Measurements from ENCODE around the gene BLNK.

Gene BLNK

GRCh38 chr10:96259150-96259549 lies 12.2 kb downstream of the BLNK start:
- H3K23ac ChIP-seq (ENCODE audit: low read length in 2 of 2): no peak overlapping the region
- no peak overlapping the region for H3K4me2 ChIP-seq (ENCODE audit: low read length, poor library complexity, severe bottlenecking)
- H2BK15ac ChIP-seq (ENCODE audit: low read depth, poor library complexity, severe bottlenecking): no peak overlapping the region
- no peak overlapping the region for H3K4ac ChIP-seq (ENCODE audit: low read depth in 1 of 2, low read length in 2 of 2)
- no peak overlapping the region for H3K14ac ChIP-seq (ENCODE audit: low read length in 2 of 2)
- H3K4me1 ChIP-seq (ENCODE audit: control insufficient read depth, insufficient read depth, low read depth, low read length): no peaks in the 10 kb centered on the region
- H3K36me3 ChIP-seq (ENCODE audit: control insufficient read depth in 1 of 2, insufficient read depth in 2 of 2, low read depth in 1 of 2, low read length in 2 of 2): no peaks in the 10 kb centered on the region
- no peak overlapping the region for H2BK5ac ChIP-seq (ENCODE audit: low read depth, low read length, poor library complexity, severe bottlenecking)
- WGBS: 94% methylated on average over 6 of the region's 6 CpGs
- H2AFZ ChIP-seq (ENCODE audit: low read depth, low read length): no peak overlapping the region
- no peak overlapping the region for H3K18ac ChIP-seq (ENCODE audit: low read depth in 1 of 2, low read length in 2 of 2)
- no peak overlapping the region for H3K27ac ChIP-seq (ENCODE audit: low read length, poor library complexity, severe bottlenecking)
- H4K91ac ChIP-seq (ENCODE audit: low read length): no peak overlapping the region
- H3K27me3 ChIP-seq (ENCODE audit: control insufficient read depth in 1 of 2, insufficient read depth in 1 of 2, low read length in 2 of 2): peaks cover 0 to 2% of the 10 kb centered on the region in 2 experiments
- H2AK5ac ChIP-seq (ENCODE audit: low read length, severe bottlenecking): no peak overlapping the region
- no peak overlapping the region for H2BK120ac ChIP-seq (ENCODE audit: low read depth, low read length)
- no peak overlapping the region for H4K8ac ChIP-seq (ENCODE audit: low read length)
- no peak overlapping the region for H3K9ac ChIP-seq (ENCODE audit: low read length)
- DNase-seq: no peak
- no peak overlapping the region for H2BK12ac ChIP-seq (ENCODE audit: low read length in 2 of 2)
- H3K79me1 ChIP-seq (replicated peaks; ENCODE audit: low read length, poor library complexity, severe bottlenecking): no peaks in the 10 kb centered on the region
- H3K9me3 ChIP-seq (ENCODE audit: control insufficient read depth, low read length): no peaks in the 10 kb centered on the region
- no peak overlapping the region for H3K4me3 ChIP-seq (ENCODE audit: insufficient read depth in 1 of 2, low read depth in 1 of 2, low read length in 2 of 2)

- no peak overlapping the region for H2BK12ac ChIP-seq (ENCODE audit: low read length in 2 of 2)
- no peak overlapping the region for H3K4ac ChIP-seq (ENCODE audit: low read depth in 1 of 2, low read length in 2 of 2)
- H3K18ac ChIP-seq (ENCODE audit: low read depth in 1 of 2, low read length in 2 of 2): no peak overlapping the region
- no peak overlapping the region for H2BK5ac ChIP-seq (ENCODE audit: low read depth, low read length, poor library complexity, severe bottlenecking)
- DNase-seq: no peak
- WGBS: 56% methylated on average over 2 of the region's 4 CpGs
- H2AK5ac ChIP-seq (ENCODE audit: low read length, severe bottlenecking): no peak overlapping the region
- H4K8ac ChIP-seq (ENCODE audit: low read length): no peak overlapping the region
- H3K23ac ChIP-seq (ENCODE audit: low read length in 2 of 2): no peak overlapping the region
- no peak overlapping the region for H2AFZ ChIP-seq (ENCODE audit: low read depth, low read length)
- H3K4me2 ChIP-seq (ENCODE audit: low read length, poor library complexity, severe bottlenecking): no peak overlapping the region
- no peak overlapping the region for H4K91ac ChIP-seq (ENCODE audit: low read length)
- H3K4me3 ChIP-seq (ENCODE audit: insufficient read depth in 1 of 2, low read depth in 1 of 2, low read length in 2 of 2): no peak overlapping the region
- no peak overlapping the region for H3K14ac ChIP-seq (ENCODE audit: low read length in 2 of 2)
- H3K9ac ChIP-seq (ENCODE audit: low read length): no peak overlapping the region
- H3K4me1 ChIP-seq (ENCODE audit: control insufficient read depth, insufficient read depth, low read depth, low read length): no peaks in the 10 kb centered on the region
- H3K27ac ChIP-seq (ENCODE audit: low read length, poor library complexity, severe bottlenecking): no peak overlapping the region
- H3K9me3 ChIP-seq (ENCODE audit: control insufficient read depth, low read length): no peaks in the 10 kb centered on the region
- no peaks in the 10 kb centered on the region for H3K27me3 ChIP-seq (ENCODE audit: control insufficient read depth in 1 of 2, insufficient read depth in 1 of 2, low read length in 2 of 2)
- no peaks in the 10 kb centered on the region for H3K79me1 ChIP-seq (replicated peaks; ENCODE audit: low read length, poor library complexity, severe bottlenecking)
- no peak overlapping the region for H2BK15ac ChIP-seq (ENCODE audit: low read depth, poor library complexity, severe bottlenecking)
- no peaks in the 10 kb centered on the region for H3K36me3 ChIP-seq (ENCODE audit: control insufficient read depth in 1 of 2, insufficient read depth in 2 of 2, low read depth in 1 of 2, low read length in 2 of 2)
- no peak overlapping the region for H2BK120ac ChIP-seq (ENCODE audit: low read depth, low read length)
Observed at GRCh38 chr10:96257944-96258343, 13.4 kb downstream of the BLNK start.

- H3K79me1 ChIP-seq (replicated peaks; ENCODE audit: low read length, poor library complexity, severe bottlenecking): no peaks in the 10 kb centered on the region
- no peaks in the 10 kb centered on the region for H3K36me3 ChIP-seq (ENCODE audit: control insufficient read depth in 1 of 2, insufficient read depth in 2 of 2, low read depth in 1 of 2, low read length in 2 of 2)
- H3K9me3 ChIP-seq (ENCODE audit: control insufficient read depth, low read length): no peaks in the 10 kb centered on the region
- H3K27me3 ChIP-seq (ENCODE audit: control insufficient read depth in 1 of 2, insufficient read depth in 1 of 2, low read length in 2 of 2): no peaks in the 10 kb centered on the region
- H3K4me2 ChIP-seq (ENCODE audit: low read length, poor library complexity, severe bottlenecking): no peak overlapping the region
- H3K4me1 ChIP-seq (ENCODE audit: control insufficient read depth, insufficient read depth, low read depth, low read length): no peaks in the 10 kb centered on the region
- H3K18ac ChIP-seq (ENCODE audit: low read depth in 1 of 2, low read length in 2 of 2): no peak overlapping the region
- H3K27ac ChIP-seq (ENCODE audit: low read length, poor library complexity, severe bottlenecking): no peak overlapping the region
- H2BK5ac ChIP-seq (ENCODE audit: low read depth, low read length, poor library complexity, severe bottlenecking): no peak overlapping the region
- H4K8ac ChIP-seq (ENCODE audit: low read length): no peak overlapping the region
- 67% methylated on average over 5 of the region's 6 CpGs for WGBS
- no peak overlapping the region for H2AK5ac ChIP-seq (ENCODE audit: low read length, severe bottlenecking)
- H4K91ac ChIP-seq (ENCODE audit: low read length): no peak overlapping the region
- no peak overlapping the region for H2AFZ ChIP-seq (ENCODE audit: low read depth, low read length)
- DNase-seq: no peak
- H3K4me3 ChIP-seq (ENCODE audit: insufficient read depth in 1 of 2, low read depth in 1 of 2, low read length in 2 of 2): no peak overlapping the region
- H3K23ac ChIP-seq (ENCODE audit: low read length in 2 of 2): no peak overlapping the region
- no peak overlapping the region for H2BK12ac ChIP-seq (ENCODE audit: low read length in 2 of 2)
- H3K14ac ChIP-seq (ENCODE audit: low read length in 2 of 2): no peak overlapping the region
- no peak overlapping the region for H2BK120ac ChIP-seq (ENCODE audit: low read depth, low read length)
- no peak overlapping the region for H3K4ac ChIP-seq (ENCODE audit: low read depth in 1 of 2, low read length in 2 of 2)
- H3K9ac ChIP-seq (ENCODE audit: low read length): no peak overlapping the region
- H2BK15ac ChIP-seq (ENCODE audit: low read depth, poor library complexity, severe bottlenecking): no peak overlapping the region
Observed at GRCh38 chr10:96255549-96256333, 15.6 kb downstream of the BLNK start.

GRCh38 chr10:96254976-96255375 lies 16.4 kb downstream of the BLNK start:
- H4K8ac ChIP-seq (ENCODE audit: low read length): no peak overlapping the region
- no peak overlapping the region for H3K4me3 ChIP-seq (ENCODE audit: insufficient read depth in 1 of 2, low read depth in 1 of 2, low read length in 2 of 2)
- H3K79me1 ChIP-seq (replicated peaks; ENCODE audit: low read length, poor library complexity, severe bottlenecking): no peaks in the 10 kb centered on the region
- no peak overlapping the region for H3K14ac ChIP-seq (ENCODE audit: low read length in 2 of 2)
- H3K4me2 ChIP-seq (ENCODE audit: low read length, poor library complexity, severe bottlenecking): no peak overlapping the region
- H3K27ac ChIP-seq (ENCODE audit: low read length, poor library complexity, severe bottlenecking): no peak overlapping the region
- H3K9ac ChIP-seq (ENCODE audit: low read length): no peak overlapping the region
- H2BK5ac ChIP-seq (ENCODE audit: low read depth, low read length, poor library complexity, severe bottlenecking): no peak overlapping the region
- no peaks in the 10 kb centered on the region for H3K36me3 ChIP-seq (ENCODE audit: control insufficient read depth in 1 of 2, insufficient read depth in 2 of 2, low read depth in 1 of 2, low read length in 2 of 2)
- H2AK5ac ChIP-seq (ENCODE audit: low read length, severe bottlenecking): no peak overlapping the region
- no peaks in the 10 kb centered on the region for H3K9me3 ChIP-seq (ENCODE audit: control insufficient read depth, low read length)
- H3K18ac ChIP-seq (ENCODE audit: low read depth in 1 of 2, low read length in 2 of 2): no peak overlapping the region
- H2AFZ ChIP-seq (ENCODE audit: low read depth, low read length): no peak overlapping the region
- H3K23ac ChIP-seq (ENCODE audit: low read length in 2 of 2): no peak overlapping the region
- H3K4me1 ChIP-seq (ENCODE audit: control insufficient read depth, insufficient read depth, low read depth, low read length): no peaks in the 10 kb centered on the region
- no peak overlapping the region for H2BK120ac ChIP-seq (ENCODE audit: low read depth, low read length)
- no peak for DNase-seq
- H2BK15ac ChIP-seq (ENCODE audit: low read depth, poor library complexity, severe bottlenecking): no peak overlapping the region
- WGBS: 71% methylated on average over 4 of the region's 5 CpGs
- no peak overlapping the region for H2BK12ac ChIP-seq (ENCODE audit: low read length in 2 of 2)
- H3K27me3 ChIP-seq (ENCODE audit: control insufficient read depth in 1 of 2, insufficient read depth in 1 of 2, low read length in 2 of 2): no peaks in the 10 kb centered on the region
- H4K91ac ChIP-seq (ENCODE audit: low read length): no peak overlapping the region
- H3K4ac ChIP-seq (ENCODE audit: low read depth in 1 of 2, low read length in 2 of 2): no peak overlapping the region

Measured in mesenchymal stem cell (in vitro differentiated cells and primary cell).